Measurements from ENCODE around the gene SMG1. TPM values are rescaled to one million over a fixed set of nuclear protein-coding genes. Genes with fewer than 3 reads are reported as not detected.
"Not testable (repeated sequence)": the region's sequence is repeated elsewhere in the genome, so short reads cannot be mapped to it uniquely, and the experiment has no call there.

SMG1 gene
- total and polyA plus RNA-seq, 8 donors: 60.0 to 78.6 (median 71.4) TPM

GRCh38 chr16:18932243-18932987 lies 6.2 kb upstream of the SMG1 start:
- no peaks in the 10 kb centered on the region for H3K9me3 ChIP-seq
- H3K4me3 ChIP-seq: no peak overlapping the region
- H3K27me3 ChIP-seq: no peaks in the 10 kb centered on the region
- H3K27ac ChIP-seq: no peak overlapping the region
- ATAC-seq: no peak
- no peak for DNase-seq
- intact Hi-C loops (cut with DNase I): no loop called here
- no peak for TF ChIP-seq CTCF (IDR thresholded peaks at IDR 0.05)
- no peaks in the 10 kb centered on the region for H3K36me3 ChIP-seq
- H3K4me1 ChIP-seq: no peaks in the 10 kb centered on the region

GRCh38 chr16:18931756-18932155 lies 5.5 kb upstream of the SMG1 start:
- no peak overlapping the region for H3K27ac ChIP-seq

GRCh38 chr16:18930095-18930494 lies 3.9 kb upstream of the SMG1 start:
- H3K4me3 ChIP-seq; H3K4me1 ChIP-seq; DNase-seq; H3K27ac ChIP-seq; intact Hi-C loops (cut with DNase I); ATAC-seq; H3K9me3 ChIP-seq; H3K36me3 ChIP-seq; H3K27me3 ChIP-seq: not testable (repeated sequence)

More at GRCh38 chr16:18931756-18932155, 5.5 kb upstream of the SMG1 start:
- Histone ChIP-seq H3K4me1 (no peaks in the 10 kb centered on the region), H3K36me3 (no peaks in the 10 kb centered on the region), H3K27me3 (no peaks in the 10 kb centered on the region), H3K9me3 (no peaks in the 10 kb centered on the region), H3K4me3 (no peak overlapping the region)
- ATAC-seq (no peak), DNase-seq (no peak)
- TF ChIP-seq CTCF (IDR thresholded peaks at IDR 0.05): no peak
- intact Hi-C loops (cut with DNase I): no loop called here

- H3K36me3 ChIP-seq; H3K27ac ChIP-seq; DNase-seq; H3K27me3 ChIP-seq; ATAC-seq; H3K4me3 ChIP-seq; intact Hi-C loops (cut with DNase I); H3K9me3 ChIP-seq: not testable (repeated sequence)
- H3K4me1 ChIP-seq: peaks cover 0 to 20% of the 10 kb centered on the region in 2 donors
Observed at GRCh38 chr16:18928073-18928472, 1.9 kb upstream of the SMG1 start.

- H3K27me3 ChIP-seq; H3K36me3 ChIP-seq; H3K9me3 ChIP-seq; intact Hi-C loops (cut with DNase I): not testable (repeated sequence)
- DNase-seq: peak; percentile 13 to 92 (median 40)
- peak; percentile 81 for ATAC-seq
- H3K27ac ChIP-seq: peak overlapping the region; percentile 84 to 96
- peaks cover 0 to 41% of the 10 kb centered on the region in 2 donors for H3K4me1 ChIP-seq
- H3K4me3 ChIP-seq: peak overlapping the region; percentile 62 to 76
Observed at GRCh38 chr16:18925215-18925985, 808 bp downstream of the SMG1 start.

GRCh38 chr16:18923935-18924334 lies 2.3 kb downstream of the SMG1 start:
- ATAC-seq; H3K36me3 ChIP-seq; DNase-seq; H3K9me3 ChIP-seq; H3K4me3 ChIP-seq; H3K27ac ChIP-seq; intact Hi-C loops (cut with DNase I); H3K27me3 ChIP-seq: not testable (repeated sequence)
- peaks cover 0 to 56% of the 10 kb centered on the region in 2 donors for H3K4me1 ChIP-seq

GRCh38 chr16:18923124-18923523 lies 3.1 kb downstream of the SMG1 start:
- intact Hi-C loops (cut with DNase I); DNase-seq: not testable (repeated sequence)
- peaks cover 0 to 56% of the 10 kb centered on the region in 2 donors for H3K4me1 ChIP-seq

GRCh38 chr16:18909585-18909984 lies 16.6 kb downstream of the SMG1 start:
- H3K27ac ChIP-seq; H3K27me3 ChIP-seq; DNase-seq; ATAC-seq; H3K36me3 ChIP-seq; intact Hi-C loops (cut with DNase I); H3K9me3 ChIP-seq; H3K4me3 ChIP-seq: not testable (repeated sequence)
- H3K4me1 ChIP-seq: peaks cover 0 to 12% of the 10 kb centered on the region in 2 donors

More at GRCh38 chr16:18923124-18923523, 3.1 kb downstream of the SMG1 start:
- not testable (repeated sequence) for ATAC-seq, H3K27ac ChIP-seq, H3K27me3 ChIP-seq, H3K4me3 ChIP-seq, H3K36me3 ChIP-seq, H3K9me3 ChIP-seq

- H3K27me3 ChIP-seq; H3K27ac ChIP-seq; H3K4me3 ChIP-seq; intact Hi-C loops (cut with DNase I); ATAC-seq; H3K36me3 ChIP-seq; H3K9me3 ChIP-seq; DNase-seq: not testable (repeated sequence)
- peaks cover 0 to 12% of the 10 kb centered on the region in 2 donors for H3K4me1 ChIP-seq
Observed at GRCh38 chr16:18908716-18909115, 17.5 kb downstream of the SMG1 start.

GRCh38 chr16:18902778-18903177 lies 23.4 kb downstream of the SMG1 start:
- H3K27me3 ChIP-seq; ATAC-seq; H3K4me3 ChIP-seq; DNase-seq; H3K9me3 ChIP-seq; intact Hi-C loops (cut with DNase I); H3K27ac ChIP-seq; H3K36me3 ChIP-seq: not testable (repeated sequence)
- H3K4me1 ChIP-seq: peaks cover 0 to 43% of the 10 kb centered on the region in 2 donors

- H3K27ac ChIP-seq; ATAC-seq; DNase-seq; H3K9me3 ChIP-seq; H3K4me3 ChIP-seq; intact Hi-C loops (cut with DNase I); H3K27me3 ChIP-seq; H3K36me3 ChIP-seq: not testable (repeated sequence)
- peaks cover 0 to 38% of the 10 kb centered on the region in 2 donors for H3K4me1 ChIP-seq
Observed at GRCh38 chr16:18902044-18902443, 24.2 kb downstream of the SMG1 start.
